MCF 10A (cell line): ENCODE results near the gene LDLRAD4. TPM values are rescaled to one million over a fixed set of nuclear protein-coding genes. Genes with fewer than 3 reads are reported as not detected.

Experiments used
- BruUV-seq: library from RNA; stranded (reverse); fragments of 400-500 nt; replicated peaks from 2 replicates; lab custom pipeline; 2021; lab: Mats Ljungman, UMichigan
- CTCF ChIA-PET: fragments of 300-600 bp; sonication (Branson Sonifier 250); formaldehyde crosslinking; extraction: SDS; loops from one replicate; lab custom pipeline; 2021; ENCODE audit warnings: antibody characterized with exemption, inconsistent platforms; lab: Yijun Ruan, JAX
- POLR2A ChIA-PET: fragments of 300-600, 350-650 bp; sonication (Branson Sonifier 250); formaldehyde crosslinking; extraction: SDS; loops from one replicate; lab custom pipeline; 2020; ENCODE audit warnings: antibody characterized with exemption, inconsistent platforms; lab: Yijun Ruan, JAX
- DNase-seq: peaks from one replicate; pipeline ENCODE4 v3.0.0-alpha.2; 2018; ENCODE audit not compliant: unreplicated experiment
- H3K27ac Mint-ChIP-seq: one replicate; pipeline ENCODE4 v1.8.0; 2022; ENCODE audit warnings: mild to moderate bottlenecking, low read depth, mixed read lengths; ENCODE audit not compliant: unreplicated experiment
- H3K27me3 Mint-ChIP-seq: one replicate; pipeline ENCODE4 v1.8.0; 2022; ENCODE audit warnings: mixed read lengths; ENCODE audit not compliant: insufficient read depth, unreplicated experiment
- H3K36me3 Mint-ChIP-seq: one replicate; pipeline ENCODE4 v1.8.0; 2022; ENCODE audit warnings: mild to moderate bottlenecking, moderate library complexity, mixed read lengths; ENCODE audit not compliant: insufficient read depth, unreplicated experiment
- H3K4me1 Mint-ChIP-seq: one replicate; pipeline ENCODE4 v1.8.0; 2022; ENCODE audit warnings: mixed read lengths; ENCODE audit not compliant: insufficient read depth, unreplicated experiment
- H3K4me3 Mint-ChIP-seq: one replicate; pipeline ENCODE4 v1.8.0; 2022; ENCODE audit warnings: mild to moderate bottlenecking, moderate library complexity, mixed read lengths; ENCODE audit not compliant: unreplicated experiment
- H3K9me3 Mint-ChIP-seq: one replicate; pipeline ENCODE4 v1.8.0; 2022; ENCODE audit warnings: mixed read lengths; ENCODE audit not compliant: unreplicated experiment
- CTCF ChIP-seq: fragments of 200-600 bp; IDR thresholded peaks from one replicate; pipeline ENCODE4 v1.8.0; 2022; ENCODE audit warnings: antibody characterized with exemption, mild to moderate bottlenecking; ENCODE audit not compliant: unreplicated experiment
- intact Hi-C: fragments of 100-400 bp; cut with micrococcal nuclease; formaldehyde crosslinking; loops from 2 replicates; pipeline ENCODE4 v1.14.1; 2022
- total RNA-seq: library from RNA; stranded (reverse); gene quantifications from 2 replicates; pipeline ENCODE4 v1.2.3, GENCODE V29; 2022

Gene LDLRAD4
- total RNA-seq, 1 experiment from 2014 or later = not detected

GRCh38 chr18:13642440-13642827 lies 423.9 kb downstream of the LDLRAD4 start:
- H3K4me3 Mint-ChIP-seq = no peak overlapping the region
- H3K36me3 Mint-ChIP-seq = no peaks in the 10 kb centered on the region
- H3K27me3 Mint-ChIP-seq = peaks cover 12% of the 10 kb centered on the region
- TF ChIP-seq CTCF = no peak
- intact Hi-C loops = no loop called here
- POLR2A ChIA-PET = no interaction called here
- peaks cover 9% of the 10 kb centered on the region for H3K9me3 Mint-ChIP-seq
- no peaks in the 10 kb centered on the region for H3K4me1 Mint-ChIP-seq
- no peak overlapping the region for H3K27ac Mint-ChIP-seq
- CTCF ChIA-PET = no interaction called here
- BruUV-seq = no TSS peak
- DNase-seq = no peak

GRCh38 chr18:13643261-13643751 lies 424.7 kb downstream of the LDLRAD4 start:
- no TSS peak for BruUV-seq

GRCh38 chr18:13645093-13645492 lies 426.5 kb downstream of the LDLRAD4 start:
- H3K4me1 Mint-ChIP-seq = no peaks in the 10 kb centered on the region
- peaks cover 9% of the 10 kb centered on the region for H3K9me3 Mint-ChIP-seq
- no peak overlapping the region for H3K4me3 Mint-ChIP-seq
- H3K27ac Mint-ChIP-seq = no peak overlapping the region
- DNase-seq = no peak
- no peaks in the 10 kb centered on the region for H3K36me3 Mint-ChIP-seq
- no peak for TF ChIP-seq CTCF
- intact Hi-C loops = no loop called here
- peaks cover 12% of the 10 kb centered on the region for H3K27me3 Mint-ChIP-seq
- no TSS peak for BruUV-seq
- ChIA-PET CTCF (interaction anchor here (0.6 to 1.2 kb wide), 2 partner anchors 168 to 183 kb away, joined by 3 read pairs; no protein-coding TSS in a partner anchor), POLR2A (no interaction called here)

More at GRCh38 chr18:13643261-13643751, 424.7 kb downstream of the LDLRAD4 start:
- Mint-ChIP-seq H3K27me3 (peaks cover 12% of the 10 kb centered on the region), H3K9me3 (peaks cover 9% of the 10 kb centered on the region), H3K4me3 (no peak overlapping the region), H3K36me3 (no peaks in the 10 kb centered on the region), H3K27ac (no peak overlapping the region), H3K4me1 (no peaks in the 10 kb centered on the region)
- intact Hi-C loops = no loop called here
- CTCF ChIA-PET = no interaction called here
- POLR2A ChIA-PET = no interaction called here
- no peak for TF ChIP-seq CTCF
- DNase-seq = no peak

- intact Hi-C loops = no loop called here
- Mint-ChIP-seq H3K4me1 (no peaks in the 10 kb centered on the region), H3K4me3 (no peak overlapping the region), H3K27me3 (peaks cover 12% of the 10 kb centered on the region), H3K27ac (no peak overlapping the region), H3K9me3 (no peaks in the 10 kb centered on the region), H3K36me3 (no peaks in the 10 kb centered on the region)
- DNase-seq = no peak
- POLR2A ChIA-PET = no interaction called here
- TF ChIP-seq CTCF = no peak
- no TSS peak for BruUV-seq
- CTCF ChIA-PET = no interaction called here
Observed at GRCh38 chr18:13646633-13647032, 428.1 kb downstream of the LDLRAD4 start.
